ENCODE measurements around the gene RPS6KA5. TPM values are rescaled to one million over a fixed set of nuclear protein-coding genes. Genes with fewer than 3 reads are reported as not detected.

The RPS6KA5 gene
- total RNA-seq, 1 donor from 2014 or later: 4.4 TPM

DNA sequence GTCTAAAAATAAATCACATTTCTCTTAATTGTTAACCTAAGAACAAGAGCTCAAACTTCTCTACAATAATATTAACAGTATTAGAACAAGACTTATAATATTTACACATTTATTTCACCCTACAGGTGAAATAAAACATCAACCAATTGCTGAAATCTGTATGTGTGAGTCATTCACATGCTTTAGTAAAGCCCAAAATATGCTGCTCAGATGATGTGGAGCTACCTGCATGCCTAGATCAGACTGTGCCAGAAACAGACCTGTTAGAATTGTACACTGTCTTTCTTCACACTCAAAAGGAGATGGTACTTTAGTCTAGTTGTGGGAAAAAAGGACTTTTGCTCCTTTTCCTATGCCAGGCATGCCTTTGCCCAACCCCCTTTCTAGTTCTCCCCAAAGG is 54.7 kb downstream of the RPS6KA5 start:
- no peak overlapping the region for H3K27ac Mint-ChIP-seq
- H3K27me3 Mint-ChIP-seq: no peaks in the 10 kb centered on the region
- TF ChIP-seq, protein P1, sequence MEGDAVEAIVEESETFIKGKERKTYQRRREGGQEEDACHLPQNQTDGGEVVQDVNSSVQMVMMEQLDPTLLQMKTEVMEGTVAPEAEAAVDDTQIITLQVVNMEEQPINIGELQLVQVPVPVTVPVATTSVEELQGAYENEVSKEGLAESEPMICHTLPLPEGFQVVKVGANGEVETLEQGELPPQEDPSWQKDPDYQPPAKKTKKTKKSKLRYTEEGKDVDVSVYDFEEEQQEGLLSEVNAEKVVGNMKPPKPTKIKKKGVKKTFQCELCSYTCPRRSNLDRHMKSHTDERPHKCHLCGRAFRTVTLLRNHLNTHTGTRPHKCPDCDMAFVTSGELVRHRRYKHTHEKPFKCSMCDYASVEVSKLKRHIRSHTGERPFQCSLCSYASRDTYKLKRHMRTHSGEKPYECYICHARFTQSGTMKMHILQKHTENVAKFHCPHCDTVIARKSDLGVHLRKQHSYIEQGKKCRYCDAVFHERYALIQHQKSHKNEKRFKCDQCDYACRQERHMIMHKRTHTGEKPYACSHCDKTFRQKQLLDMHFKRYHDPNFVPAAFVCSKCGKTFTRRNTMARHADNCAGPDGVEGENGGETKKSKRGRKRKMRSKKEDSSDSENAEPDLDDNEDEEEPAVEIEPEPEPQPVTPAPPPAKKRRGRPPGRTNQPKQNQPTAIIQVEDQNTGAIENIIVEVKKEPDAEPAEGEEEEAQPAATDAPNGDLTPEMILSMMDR (IDR thresholded peaks at IDR 0.05; ENCODE audit: unreplicated experiment): no peak
- H3K4me3 Mint-ChIP-seq (ENCODE audit: low read depth): no peak overlapping the region
- DNase-seq (ENCODE audit: low spot score, unreplicated experiment): no peak
- peaks cover 8% of the 10 kb centered on the region for H3K4me1 Mint-ChIP-seq (ENCODE audit: low read depth)
- peaks cover 2% of the 10 kb centered on the region for H3K9me3 Mint-ChIP-seq (ENCODE audit: low read depth)
- H3K36me3 Mint-ChIP-seq (ENCODE audit: insufficient read depth): no peaks in the 10 kb centered on the region

DNA sequence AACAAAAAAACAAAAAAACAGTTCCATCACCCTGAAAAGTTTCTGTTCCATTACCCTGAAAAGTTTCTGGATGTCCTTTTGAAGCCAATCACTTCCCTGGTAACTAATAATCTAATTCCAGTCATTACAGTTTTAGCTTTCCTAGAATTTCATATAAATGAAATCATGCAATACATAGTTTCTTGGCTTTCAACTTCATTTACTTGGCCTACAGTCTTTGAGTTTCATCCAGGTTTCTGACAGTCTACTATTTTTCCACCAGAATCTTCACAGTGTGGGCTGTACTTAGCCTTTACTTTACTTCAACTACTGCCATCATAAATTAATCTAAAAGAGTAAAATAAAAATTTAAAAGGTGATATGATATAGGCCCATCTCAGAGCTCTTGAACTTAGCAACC is 55.5 kb downstream of the RPS6KA5 start:
- DNase-seq (ENCODE audit: low spot score, unreplicated experiment): no peak
- Mint-ChIP-seq H3K36me3 (ENCODE audit: insufficient read depth) (no peaks in the 10 kb centered on the region), H3K27ac (no peak overlapping the region), H3K4me1 (ENCODE audit: low read depth) (peaks cover 8% of the 10 kb centered on the region), H3K9me3 (ENCODE audit: low read depth) (peaks cover 2% of the 10 kb centered on the region), H3K4me3 (ENCODE audit: low read depth) (no peak overlapping the region), H3K27me3 (no peaks in the 10 kb centered on the region)
- TF ChIP-seq, protein P1 (IDR thresholded peaks at IDR 0.05; ENCODE audit: unreplicated experiment): no peak

DNA sequence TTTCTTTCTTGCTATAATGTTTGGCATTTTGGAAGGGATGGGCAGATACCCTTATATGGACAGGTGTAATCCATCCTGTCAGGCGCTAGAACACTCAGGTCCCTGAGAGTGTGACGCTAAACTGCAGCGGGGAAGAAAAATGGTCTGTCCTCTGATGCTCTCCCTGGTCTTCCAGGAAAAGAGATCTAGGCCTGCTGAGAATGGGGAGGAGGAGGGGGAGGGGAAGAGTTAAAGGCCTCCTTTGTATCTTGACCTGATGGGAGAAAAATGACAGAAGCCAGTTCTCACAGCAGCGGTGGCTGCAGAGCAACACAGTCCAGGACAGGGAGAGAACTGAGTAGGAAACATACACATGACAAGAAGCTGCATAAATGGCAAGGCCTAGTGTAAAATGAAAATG is 61.1 kb downstream of the RPS6KA5 start:
- Mint-ChIP-seq H3K36me3 (ENCODE audit: insufficient read depth) (no peaks in the 10 kb centered on the region), H3K27me3 (no peaks in the 10 kb centered on the region), H3K9me3 (ENCODE audit: low read depth) (peaks cover 1% of the 10 kb centered on the region), H3K27ac (peak overlapping the region; percentile 82), H3K4me1 (ENCODE audit: low read depth) (peaks cover 7% of the 10 kb centered on the region), H3K4me3 (ENCODE audit: low read depth) (no peak overlapping the region)
- no peak for DNase-seq (ENCODE audit: low spot score, unreplicated experiment)
- TF ChIP-seq, protein P1 (IDR thresholded peaks at IDR 0.05; ENCODE audit: unreplicated experiment): no peak

DNA sequence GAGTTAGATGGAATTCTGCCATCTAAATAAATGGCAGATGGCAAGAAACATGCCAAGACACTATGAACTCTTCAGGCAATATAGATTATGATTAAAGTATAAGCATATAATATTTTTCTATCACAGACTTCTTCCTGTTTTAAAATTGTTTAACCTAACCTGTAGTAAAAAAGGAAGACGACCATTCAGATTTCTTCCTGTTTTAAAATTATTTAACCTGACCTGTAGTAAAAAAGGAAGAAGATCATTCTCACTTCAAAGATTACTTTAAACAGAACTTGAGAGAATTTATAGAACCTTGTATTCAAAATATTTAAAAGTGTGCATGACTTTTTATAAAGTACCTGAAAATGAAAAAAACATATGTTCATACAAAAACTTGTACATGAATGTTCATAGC is 63.5 kb downstream of the RPS6KA5 start:
- Mint-ChIP-seq H3K27me3 (no peaks in the 10 kb centered on the region), H3K36me3 (ENCODE audit: insufficient read depth) (no peaks in the 10 kb centered on the region), H3K4me1 (ENCODE audit: low read depth) (peaks cover 7% of the 10 kb centered on the region), H3K9me3 (ENCODE audit: low read depth) (no peaks in the 10 kb centered on the region), H3K4me3 (ENCODE audit: low read depth) (no peak overlapping the region), H3K27ac (no peak overlapping the region)
- no peak for DNase-seq (ENCODE audit: low spot score, unreplicated experiment)
- TF ChIP-seq, protein P1 (IDR thresholded peaks at IDR 0.05; ENCODE audit: unreplicated experiment): no peak

DNA sequence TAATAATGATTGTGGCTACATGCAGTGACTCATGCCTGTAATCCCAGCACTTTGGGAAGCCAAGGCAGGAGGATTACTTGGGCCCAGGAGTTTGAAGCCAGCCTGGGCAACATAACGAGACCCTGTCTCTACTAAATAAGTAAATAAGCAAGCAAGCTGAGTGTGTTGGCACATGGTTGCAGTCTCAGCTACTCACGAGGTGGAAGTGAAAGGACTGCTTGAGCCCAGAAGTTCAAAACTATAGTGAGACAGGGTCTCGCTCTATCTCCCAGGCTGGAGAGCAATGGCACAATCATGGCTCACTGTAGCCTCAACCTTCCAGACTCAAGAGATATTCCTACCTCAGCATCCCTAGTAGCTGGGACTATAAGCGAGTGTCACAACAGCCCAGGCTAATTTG is 64.7 kb downstream of the RPS6KA5 start:
- Mint-ChIP-seq H3K9me3 (ENCODE audit: low read depth) (no peaks in the 10 kb centered on the region), H3K4me1 (ENCODE audit: low read depth) (peaks cover 7% of the 10 kb centered on the region), H3K36me3 (ENCODE audit: insufficient read depth) (no peaks in the 10 kb centered on the region), H3K4me3 (ENCODE audit: low read depth) (no peak overlapping the region), H3K27me3 (no peaks in the 10 kb centered on the region), H3K27ac (no peak overlapping the region)
- TF ChIP-seq, protein P1 (IDR thresholded peaks at IDR 0.05; ENCODE audit: unreplicated experiment): no peak
- DNase-seq (ENCODE audit: low spot score, unreplicated experiment): no peak
